ENCODE results near the gene PPP1R36.

- TF ChIP-seq CTCF (IDR thresholded peaks at IDR 0.05; ENCODE audit: low read depth, low read length), result no peak
- TF ChIP-seq, protein P1, sequence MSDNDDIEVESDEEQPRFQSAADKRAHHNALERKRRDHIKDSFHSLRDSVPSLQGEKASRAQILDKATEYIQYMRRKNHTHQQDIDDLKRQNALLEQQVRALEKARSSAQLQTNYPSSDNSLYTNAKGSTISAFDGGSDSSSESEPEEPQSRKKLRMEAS (IDR thresholded peaks at IDR 0.05; ENCODE audit: low read depth, low read length), result no peak
These were observed at the start of gene PPP1R36 for GRCh38 chr14:64549791-64550620.
